ENCODE results near the gene STK11IP. TPM values are rescaled to one million over a fixed set of nuclear protein-coding genes. Genes with fewer than 3 reads are reported as not detected.

The STK11IP gene
- total RNA-seq, 1 experiment from 2014 or later, result 45.0 TPM

DNA sequence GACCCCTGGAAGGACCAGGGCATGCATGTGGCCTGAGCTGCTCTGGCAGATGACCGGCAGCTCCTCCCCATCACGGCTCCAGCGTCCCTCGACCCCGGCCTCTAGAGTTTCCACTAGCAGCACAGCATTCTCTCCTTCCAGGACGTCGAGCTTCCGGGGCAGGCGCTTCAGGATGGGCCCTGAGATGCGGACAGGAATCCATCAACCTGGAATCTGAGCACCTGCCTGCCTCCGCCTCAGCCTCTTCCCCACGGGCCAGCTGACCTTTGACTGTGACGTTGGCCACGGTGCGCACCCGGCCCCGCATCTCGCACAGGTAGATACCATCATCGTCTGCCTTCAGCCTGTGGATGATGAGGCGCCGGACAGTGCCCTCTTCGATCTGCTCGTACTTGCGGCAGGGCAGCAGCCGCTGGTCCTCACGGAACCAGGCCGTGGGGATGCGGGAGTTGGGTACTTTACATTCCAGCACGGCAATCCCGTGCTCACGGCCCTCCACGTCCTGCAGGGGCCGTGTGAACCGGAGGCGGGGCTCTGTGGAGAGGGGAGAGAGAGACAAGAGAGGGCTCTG, 29.8 kb upstream of the STK11IP start:
- no peaks in the 10 kb centered on the region for H3K27me3 ChIP-seq (ENCODE audit: insufficient read depth, low read length)
- no peak overlapping the region for H2AFZ ChIP-seq (ENCODE audit: low read depth, low read length, poor library complexity, severe bottlenecking)
- no TSS peak for BruUV-seq (replicated peaks)
- intact Hi-C loops (cut with micrococcal nuclease), result no loop called here
- ChIA-PET RAD21 (ENCODE audit: low non-redundant PET in 1 of 2, low total read pairs in 2 of 2, uncharacterized antibody in 2 of 2, unreplicated experiment in 2 of 2) (no interaction called here), CTCF (no interaction called here), POLR2A (no interaction called here)
- no peak overlapping the region for H3K9ac ChIP-seq (ENCODE audit: low read length)
- no peak overlapping the region for H3K4me2 ChIP-seq (ENCODE audit: low read length)
- H3K4me3 ChIP-seq (replicated peaks in 1 of 2; ENCODE audit: low read depth in 1 of 2, low read length in 2 of 2), result no peak overlapping the region
- no peaks in the 10 kb centered on the region for H3K9me2 ChIP-seq (ENCODE audit: insufficient read depth)
- TF ChIP-seq ELF1 (IDR thresholded peaks at IDR 0.05; ENCODE audit: borderline replicate concordance, low read depth), result no peak
- no peak for TF ChIP-seq ZNF274 (IDR thresholded peaks at IDR 0.05; ENCODE audit: low read depth, low read length)
- no peak for TF ChIP-seq JUND (IDR thresholded peaks at IDR 0.05)
- DNase-seq (ENCODE audit: low read depth, low spot score), result no peak
- no peaks in the 10 kb centered on the region for H3K4me1 ChIP-seq (ENCODE audit: control insufficient read depth in 1 of 2, insufficient read depth in 2 of 2, low read length in 2 of 2)
- no peaks in the 10 kb centered on the region for H3K79me2 ChIP-seq (ENCODE audit: insufficient read depth, low read length)
- no peaks in the 10 kb centered on the region for H3K36me3 ChIP-seq (ENCODE audit: control insufficient read depth in 1 of 2, insufficient read depth in 2 of 2, low read length in 2 of 2)
- no peaks in the 10 kb centered on the region for H4K20me1 ChIP-seq (ENCODE audit: insufficient read depth)
- H3K27ac ChIP-seq (ENCODE audit: low read depth, low read length), result no peak overlapping the region
- H3K9me3 ChIP-seq (ENCODE audit: control insufficient read depth in 1 of 2, insufficient read depth in 1 of 2, low read depth in 1 of 2, low read length in 2 of 2), result no peaks in the 10 kb centered on the region
- ATAC-seq, result no peak

DNA sequence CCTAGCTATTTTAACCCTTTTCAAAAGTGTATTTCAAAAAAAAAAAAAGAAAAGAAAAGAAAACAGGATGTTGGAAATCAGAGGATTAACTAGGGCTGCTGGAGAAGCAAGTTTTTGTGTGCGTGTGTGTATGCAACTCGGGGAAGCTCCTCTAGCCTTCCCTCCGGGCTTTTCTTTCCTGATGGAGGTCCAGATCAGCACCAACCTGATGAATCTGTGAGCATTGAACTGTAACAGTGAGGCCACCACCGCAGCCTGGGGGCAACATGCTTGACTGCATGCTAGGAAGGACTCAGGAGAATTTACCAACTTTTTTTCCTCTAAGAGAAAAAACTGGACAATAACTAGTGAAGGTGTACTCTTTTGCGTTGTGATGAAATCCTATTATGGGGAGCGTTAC, 28.6 kb upstream of the STK11IP start:
- ATAC-seq, result no peak
- TF ChIP-seq EZH2phosphoT487 (IDR thresholded peaks at IDR 0.05; ENCODE audit: borderline replicate concordance), result no peak
- no peak for TF ChIP-seq RAD21 (IDR thresholded peaks at IDR 0.05; ENCODE audit: low read depth)
- no peak for TF ChIP-seq JUND (IDR thresholded peaks at IDR 0.05)
- no peak for TF ChIP-seq SRF (IDR thresholded peaks at IDR 0.05; ENCODE audit: low read depth)
- TF ChIP-seq, protein P1, sequence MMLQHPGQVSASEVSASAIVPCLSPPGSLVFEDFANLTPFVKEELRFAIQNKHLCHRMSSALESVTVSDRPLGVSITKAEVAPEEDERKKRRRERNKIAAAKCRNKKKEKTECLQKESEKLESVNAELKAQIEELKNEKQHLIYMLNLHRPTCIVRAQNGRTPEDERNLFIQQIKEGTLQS (IDR thresholded peaks at IDR 0.05), result no peak
- no peak for TF ChIP-seq EZH2 (IDR thresholded peaks at IDR 0.05)
- TF ChIP-seq EGR1 (IDR thresholded peaks at IDR 0.05; ENCODE audit: low read depth), result no peak
- TF ChIP-seq SIN3A (IDR thresholded peaks at IDR 0.05; ENCODE audit: low read depth), result no peak
- TF ChIP-seq FOSL1 (IDR thresholded peaks at IDR 0.05; ENCODE audit: low read depth), result no peak
- no peak for TF ChIP-seq POLR2A (IDR thresholded peaks at IDR 0.05; ENCODE audit: borderline replicate concordance, extremely low read depth, insufficient read depth, insufficient read length)
- TF ChIP-seq, protein P2, sequence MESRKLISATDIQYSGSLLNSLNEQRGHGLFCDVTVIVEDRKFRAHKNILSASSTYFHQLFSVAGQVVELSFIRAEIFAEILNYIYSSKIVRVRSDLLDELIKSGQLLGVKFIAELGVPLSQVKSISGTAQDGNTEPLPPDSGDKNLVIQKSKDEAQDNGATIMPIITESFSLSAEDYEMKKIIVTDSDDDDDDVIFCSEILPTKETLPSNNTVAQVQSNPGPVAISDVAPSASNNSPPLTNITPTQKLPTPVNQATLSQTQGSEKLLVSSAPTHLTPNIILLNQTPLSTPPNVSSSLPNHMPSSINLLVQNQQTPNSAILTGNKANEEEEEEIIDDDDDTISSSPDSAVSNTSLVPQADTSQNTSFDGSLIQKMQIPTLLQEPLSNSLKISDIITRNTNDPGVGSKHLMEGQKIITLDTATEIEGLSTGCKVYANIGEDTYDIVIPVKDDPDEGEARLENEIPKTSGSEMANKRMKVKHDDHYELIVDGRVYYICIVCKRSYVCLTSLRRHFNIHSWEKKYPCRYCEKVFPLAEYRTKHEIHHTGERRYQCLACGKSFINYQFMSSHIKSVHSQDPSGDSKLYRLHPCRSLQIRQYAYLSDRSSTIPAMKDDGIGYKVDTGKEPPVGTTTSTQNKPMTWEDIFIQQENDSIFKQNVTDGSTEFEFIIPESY (IDR thresholded peaks at IDR 0.05; ENCODE audit: extremely low read depth, insufficient replicate concordance, low read length), result no peak
- TF ChIP-seq CEBPB (IDR thresholded peaks at IDR 0.05; ENCODE audit: low read depth), result no peak
- RAD21 ChIA-PET (ENCODE audit: low non-redundant PET in 1 of 2, low total read pairs in 2 of 2, uncharacterized antibody in 2 of 2, unreplicated experiment in 2 of 2), result no interaction called here
- no peaks in the 10 kb centered on the region for H3K27me3 ChIP-seq (ENCODE audit: insufficient read depth, low read length)
- H3K9me2 ChIP-seq (ENCODE audit: insufficient read depth), result no peaks in the 10 kb centered on the region
- intact Hi-C loops (cut with micrococcal nuclease), result no loop called here
- H3K4me1 ChIP-seq (ENCODE audit: control insufficient read depth in 1 of 2, insufficient read depth in 2 of 2, low read length in 2 of 2), result no peaks in the 10 kb centered on the region
- DNase-seq (ENCODE audit: low read depth, low spot score), result no peak
- POLR2A ChIA-PET, result no interaction called here
- H3K4me2 ChIP-seq (ENCODE audit: low read length), result no peak overlapping the region
- no peak overlapping the region for H3K9ac ChIP-seq (ENCODE audit: low read length)
- BruUV-seq (replicated peaks), result no TSS peak
- no peaks in the 10 kb centered on the region for H4K20me1 ChIP-seq (ENCODE audit: insufficient read depth)
- H3K9me3 ChIP-seq (ENCODE audit: control insufficient read depth in 1 of 2, insufficient read depth in 1 of 2, low read depth in 1 of 2, low read length in 2 of 2), result no peaks in the 10 kb centered on the region
- H3K4me3 ChIP-seq (replicated peaks in 1 of 2; ENCODE audit: low read depth in 1 of 2, low read length in 2 of 2), result no peak overlapping the region
- CTCF ChIA-PET, result no interaction called here
- no peak overlapping the region for H2AFZ ChIP-seq (ENCODE audit: low read depth, low read length, poor library complexity, severe bottlenecking)
- H3K36me3 ChIP-seq (ENCODE audit: control insufficient read depth in 1 of 2, insufficient read depth in 2 of 2, low read length in 2 of 2), result no peaks in the 10 kb centered on the region
- H3K27ac ChIP-seq (ENCODE audit: low read depth, low read length), result no peak overlapping the region
- H3K79me2 ChIP-seq (ENCODE audit: insufficient read depth, low read length), result no peaks in the 10 kb centered on the region

Data from HCT116 (cell line).